Measurements from ENCODE around the gene YAP1. TPM values are rescaled to one million over a fixed set of nuclear protein-coding genes. Genes with fewer than 3 reads are reported as not detected.

Gene YAP1
- total and polyA plus RNA-seq, 5 donors, result 32.0 to 112 (median 103) TPM

DNA sequence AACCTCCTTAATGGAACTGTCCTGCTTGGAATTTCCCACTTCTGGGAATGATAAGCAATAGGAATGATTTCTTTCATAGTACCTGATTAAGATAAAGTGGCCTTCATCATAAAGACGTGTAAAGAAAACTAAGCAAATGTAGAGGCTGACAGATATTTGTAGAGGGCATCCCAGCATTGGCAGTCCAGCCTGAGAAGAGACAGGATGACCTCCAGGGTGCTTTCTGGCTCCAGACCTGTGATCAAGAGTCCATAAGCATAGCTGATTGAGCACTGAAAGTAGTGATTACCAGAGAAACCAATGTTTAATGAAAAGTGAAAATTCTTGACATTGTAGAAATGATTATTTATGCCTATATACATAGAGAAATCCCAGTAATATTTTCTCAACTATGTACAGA is 33.6 kb downstream of the YAP1 start:
- ATAC-seq (peak; percentile 27 to 71), DNase-seq (no peak)
- Histone ChIP-seq H3K9me3 (ENCODE audit: control insufficient read depth, low read length) (no peaks in the 10 kb centered on the region), H3K4me3 (ENCODE audit: low read length) (no peak overlapping the region), H3K4me1 (ENCODE audit: control insufficient read depth, insufficient read depth, low read length) (peaks cover 4% of the 10 kb centered on the region), H3K27me3 (ENCODE audit: control insufficient read depth, insufficient read depth) (no peaks in the 10 kb centered on the region), H3K27ac (ENCODE audit: low read length) (peak overlapping the region; percentile 42)
- intact Hi-C loops (cut with DNase I), result no loop called here
- WGBS, result 30% methylated on average over 1 of the region's 1 CpG

DNA sequence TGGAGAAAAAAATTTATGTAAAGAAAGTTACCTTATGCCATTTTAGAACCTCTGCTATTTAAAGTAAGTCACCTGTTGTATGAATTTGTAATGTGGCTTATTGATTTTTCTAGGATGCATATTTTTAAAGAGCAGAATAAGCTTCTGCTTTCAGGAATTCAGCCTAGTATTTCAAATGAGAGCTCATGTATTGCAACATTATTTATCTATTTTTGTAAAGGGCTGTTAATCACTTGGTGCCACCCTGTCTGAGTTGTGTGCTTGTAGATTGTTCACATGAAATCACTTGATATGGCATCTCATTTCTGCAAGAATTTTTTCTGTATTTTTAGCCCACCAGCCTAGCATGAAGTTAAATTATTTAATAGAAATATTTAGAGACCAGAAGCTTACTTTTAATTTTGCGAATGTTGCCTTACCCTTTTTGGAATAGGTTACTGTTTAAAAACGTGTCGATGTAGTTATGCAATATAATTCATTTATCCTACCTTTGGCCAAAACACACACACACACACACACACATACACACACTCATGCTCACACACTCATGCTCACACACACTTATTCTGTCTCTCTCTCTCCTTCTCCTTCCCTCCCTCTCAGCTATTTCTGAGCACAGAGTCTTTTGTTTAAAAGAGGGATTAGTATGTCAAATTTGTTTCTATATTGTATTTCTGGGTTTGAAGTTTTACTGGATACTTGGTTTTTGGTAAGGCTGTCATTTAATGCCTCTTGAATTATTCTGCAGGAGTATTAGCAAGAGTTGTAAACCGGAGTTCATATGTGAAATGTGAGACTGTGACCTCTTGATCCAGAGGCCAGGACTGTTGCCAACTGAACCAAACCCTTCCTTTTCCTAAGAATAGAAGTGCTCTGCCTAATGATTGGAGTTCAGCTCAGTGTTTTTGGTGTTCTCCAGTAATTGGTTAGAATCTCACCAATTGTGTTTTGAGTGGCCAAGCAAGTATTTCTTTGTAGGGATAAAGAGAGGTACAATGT is 34.4 kb downstream of the YAP1 start:
- H3K27me3 ChIP-seq (ENCODE audit: control insufficient read depth, insufficient read depth), result no peaks in the 10 kb centered on the region
- ATAC-seq (peak; percentile 82 to 92), DNase-seq (peak; percentile 47 to 68 (median 64))
- H3K4me3 ChIP-seq (ENCODE audit: low read length), result peak overlapping the region; percentile 6
- 23% methylated on average over 4 of the region's 4 CpGs for WGBS
- peaks cover 4% of the 10 kb centered on the region for H3K4me1 ChIP-seq (ENCODE audit: control insufficient read depth, insufficient read depth, low read length)
- intact Hi-C loops (cut with DNase I), result no loop called here
- peak overlapping the region; percentile 76 for H3K27ac ChIP-seq (ENCODE audit: low read length)
- no peaks in the 10 kb centered on the region for H3K9me3 ChIP-seq (ENCODE audit: control insufficient read depth, low read length)

DNA sequence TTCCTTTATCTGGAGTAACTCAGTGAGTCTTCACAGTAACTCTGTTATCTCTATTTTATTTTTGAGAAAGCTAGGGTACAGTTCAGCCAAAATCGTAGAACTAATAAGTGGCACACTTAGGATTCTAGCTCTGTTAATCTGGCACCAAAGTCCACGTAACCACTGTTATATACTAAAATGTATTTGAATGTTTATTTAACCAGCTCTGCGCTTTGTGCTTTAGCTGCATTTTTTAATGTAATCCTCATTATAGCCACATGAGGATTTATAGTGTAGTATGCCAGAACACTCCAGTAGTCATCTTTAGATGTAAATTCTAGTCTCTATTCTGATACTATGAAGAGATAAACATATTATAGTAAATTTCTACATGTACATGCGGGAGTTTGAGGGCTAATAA is 36.8 kb downstream of the YAP1 start:
- Histone ChIP-seq H3K9me3 (ENCODE audit: control insufficient read depth, low read length) (no peaks in the 10 kb centered on the region), H3K4me1 (ENCODE audit: control insufficient read depth, insufficient read depth, low read length) (peaks cover 4% of the 10 kb centered on the region), H3K27me3 (ENCODE audit: control insufficient read depth, insufficient read depth) (no peaks in the 10 kb centered on the region), H3K4me3 (ENCODE audit: low read length) (no peak overlapping the region), H3K27ac (ENCODE audit: low read length) (no peak overlapping the region)
- ATAC-seq (no peak), DNase-seq (no peak)
- 61% methylated on average over 4 of the region's 4 CpGs for WGBS
- intact Hi-C loops (cut with DNase I), result no loop called here

DNA sequence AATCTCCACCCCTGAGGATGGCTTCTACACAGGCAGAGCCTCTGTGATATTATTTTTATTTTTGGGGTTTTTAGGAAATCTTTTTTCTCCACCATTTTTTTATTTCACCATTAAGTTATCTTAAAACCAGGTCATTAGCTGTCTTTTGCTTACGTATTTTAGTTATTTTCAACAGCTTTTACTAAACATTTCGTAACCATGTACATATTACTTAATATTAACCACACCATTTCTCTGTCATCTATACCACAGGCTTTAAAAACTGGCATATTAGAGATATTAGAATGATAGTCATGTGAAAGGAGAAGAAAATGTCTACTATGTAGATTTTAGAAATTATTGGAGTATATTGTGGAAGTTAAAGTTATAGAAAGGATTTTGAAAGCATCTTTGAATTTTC is 37.4 kb downstream of the YAP1 start:
- no peak overlapping the region for H3K27ac ChIP-seq (ENCODE audit: low read length)
- no peak for ATAC-seq
- no peak for DNase-seq
- no peaks in the 10 kb centered on the region for H3K9me3 ChIP-seq (ENCODE audit: control insufficient read depth, low read length)
- H3K4me3 ChIP-seq (ENCODE audit: low read length), result no peak overlapping the region
- no peaks in the 10 kb centered on the region for H3K27me3 ChIP-seq (ENCODE audit: control insufficient read depth, insufficient read depth)
- 88% methylated on average over 2 of the region's 2 CpGs for WGBS
- intact Hi-C loops (cut with DNase I), result no loop called here
- H3K4me1 ChIP-seq (ENCODE audit: control insufficient read depth, insufficient read depth, low read length), result peaks cover 5% of the 10 kb centered on the region

DNA sequence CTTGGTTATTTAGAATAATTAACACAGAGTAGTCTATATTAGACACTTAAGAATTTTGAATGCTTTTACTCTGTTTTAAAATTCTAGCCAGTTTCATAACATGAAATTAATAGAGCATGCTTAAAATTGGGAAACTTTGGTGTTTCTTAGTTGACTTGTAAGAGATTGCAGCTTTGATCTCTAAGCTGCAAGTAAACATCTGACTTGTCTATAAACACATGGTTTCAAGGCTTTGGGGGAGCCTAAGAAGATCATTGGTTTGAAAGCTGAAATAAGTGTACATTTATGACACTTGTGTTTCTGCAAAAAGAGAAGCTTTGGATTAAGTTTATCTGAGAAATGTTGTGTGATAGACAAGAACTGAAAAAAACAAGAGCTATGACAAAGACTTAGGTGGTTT is 37.8 kb downstream of the YAP1 start:
- intact Hi-C loops (cut with DNase I), result no loop called here
- no peaks in the 10 kb centered on the region for H3K9me3 ChIP-seq (ENCODE audit: control insufficient read depth, low read length)

DNA sequence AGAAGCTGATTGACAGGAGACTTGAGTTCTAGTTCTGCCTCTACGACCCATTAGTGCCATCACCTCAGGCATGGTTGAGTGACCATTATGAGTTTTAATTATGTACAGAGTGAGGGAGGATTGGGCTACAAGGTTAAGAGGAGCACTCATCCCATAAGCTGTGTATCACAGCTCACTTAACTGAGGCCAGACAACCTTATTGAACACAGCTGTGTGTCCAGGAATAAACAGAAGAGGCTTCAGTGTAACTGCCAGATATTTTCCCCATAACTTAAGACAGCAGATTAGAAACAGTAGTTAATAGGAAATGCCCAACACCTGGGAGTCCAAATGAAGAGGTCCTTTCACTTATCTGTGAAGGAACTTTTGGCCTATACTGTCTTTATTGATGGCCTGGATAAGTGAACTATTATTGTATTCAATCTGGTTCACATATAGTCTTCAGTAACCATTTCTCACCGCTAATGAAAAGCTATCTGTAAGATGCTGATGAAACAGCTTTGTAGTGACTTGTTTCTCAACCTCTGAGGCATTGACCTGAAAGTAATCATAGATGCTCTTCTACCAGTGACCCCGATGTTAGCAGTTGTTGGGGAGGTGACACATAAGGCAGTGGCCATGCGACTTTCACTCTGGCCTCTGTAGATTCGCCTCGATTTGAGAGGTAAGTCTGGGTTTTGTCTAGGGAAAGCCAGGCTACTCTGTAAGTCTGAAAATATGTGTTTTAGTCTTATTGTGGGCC is 41.7 kb downstream of the YAP1 start:
- ATAC-seq, result no peak
- H3K27ac ChIP-seq (ENCODE audit: low read length), result no peak overlapping the region
- peaks cover 3% of the 10 kb centered on the region for H3K4me1 ChIP-seq (ENCODE audit: control insufficient read depth, insufficient read depth, low read length)
- no peak overlapping the region for H3K4me3 ChIP-seq (ENCODE audit: low read length)
- intact Hi-C loops (cut with DNase I), result no loop called here
- WGBS, result 96% methylated on average over 6 of the region's 6 CpGs
- no peak for DNase-seq
- no peaks in the 10 kb centered on the region for H3K9me3 ChIP-seq (ENCODE audit: control insufficient read depth, low read length)
- no peaks in the 10 kb centered on the region for H3K27me3 ChIP-seq (ENCODE audit: control insufficient read depth, insufficient read depth)

More for the DNA sequence above, 37.8 kb downstream of the YAP1 start:
- Histone ChIP-seq H3K27me3 (ENCODE audit: control insufficient read depth, insufficient read depth) (no peaks in the 10 kb centered on the region), H3K4me1 (ENCODE audit: control insufficient read depth, insufficient read depth, low read length) (peaks cover 5% of the 10 kb centered on the region), H3K4me3 (ENCODE audit: low read length) (no peak overlapping the region), H3K27ac (ENCODE audit: low read length) (no peak overlapping the region)
- no peak for DNase-seq
- no peak for ATAC-seq

DNA sequence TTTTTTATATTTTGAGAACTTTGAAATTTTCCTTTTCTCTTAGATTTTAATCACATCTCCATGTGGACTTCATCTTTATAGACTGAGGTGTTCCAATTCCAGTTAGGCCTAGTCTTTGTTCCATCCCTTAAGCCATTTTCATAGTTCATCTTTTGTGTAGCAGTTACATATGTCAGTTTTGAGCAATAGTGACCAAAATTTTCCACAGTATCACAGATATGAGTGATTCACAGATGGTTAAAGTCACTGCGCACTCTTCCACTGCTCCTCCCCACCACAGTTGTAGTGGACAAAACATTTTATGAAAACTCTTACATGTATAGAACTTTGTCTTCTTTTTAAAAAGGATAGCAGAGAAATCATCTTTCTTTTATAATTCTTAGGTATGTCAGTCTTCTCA is 42.8 kb downstream of the YAP1 start:
- DNase-seq (no peak), ATAC-seq (no peak)
- WGBS, result 97% methylated on average over 1 of the region's 1 CpG
- Histone ChIP-seq H3K27ac (ENCODE audit: low read length) (no peak overlapping the region), H3K27me3 (ENCODE audit: control insufficient read depth, insufficient read depth) (no peaks in the 10 kb centered on the region), H3K4me1 (ENCODE audit: control insufficient read depth, insufficient read depth, low read length) (peaks cover 3% of the 10 kb centered on the region), H3K4me3 (ENCODE audit: low read length) (no peak overlapping the region), H3K9me3 (ENCODE audit: control insufficient read depth, low read length) (no peaks in the 10 kb centered on the region)
- intact Hi-C loops (cut with DNase I), result no loop called here

DNA sequence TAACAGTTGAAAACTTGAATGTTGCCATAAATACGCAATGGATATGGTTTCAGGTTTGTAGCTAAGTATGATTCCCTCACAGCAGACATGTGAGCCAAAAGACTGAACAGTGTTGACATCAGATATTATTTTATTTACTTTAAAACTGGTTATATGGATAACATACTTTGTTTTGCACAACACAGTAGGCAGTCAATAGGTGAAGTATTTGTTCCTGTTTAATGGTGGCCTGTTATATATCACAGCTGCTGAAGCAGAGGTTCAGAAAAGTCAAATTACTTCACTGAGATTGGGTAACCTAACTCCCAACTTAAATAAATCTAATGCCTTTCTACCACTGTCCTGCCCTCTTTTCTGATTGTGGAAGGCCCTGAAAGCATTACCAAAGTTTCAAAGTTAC is 44.6 kb downstream of the YAP1 start:
- 97% methylated on average over 1 of the region's 1 CpG for WGBS
- DNase-seq (no peak), ATAC-seq (no peak)
- Histone ChIP-seq H3K4me1 (ENCODE audit: control insufficient read depth, insufficient read depth, low read length) (peaks cover 5% of the 10 kb centered on the region), H3K9me3 (ENCODE audit: control insufficient read depth, low read length) (no peaks in the 10 kb centered on the region), H3K27me3 (ENCODE audit: control insufficient read depth, insufficient read depth) (no peaks in the 10 kb centered on the region), H3K4me3 (ENCODE audit: low read length) (no peak overlapping the region), H3K27ac (ENCODE audit: low read length) (no peak overlapping the region)
- intact Hi-C loops (cut with DNase I), result no loop called here

DNA sequence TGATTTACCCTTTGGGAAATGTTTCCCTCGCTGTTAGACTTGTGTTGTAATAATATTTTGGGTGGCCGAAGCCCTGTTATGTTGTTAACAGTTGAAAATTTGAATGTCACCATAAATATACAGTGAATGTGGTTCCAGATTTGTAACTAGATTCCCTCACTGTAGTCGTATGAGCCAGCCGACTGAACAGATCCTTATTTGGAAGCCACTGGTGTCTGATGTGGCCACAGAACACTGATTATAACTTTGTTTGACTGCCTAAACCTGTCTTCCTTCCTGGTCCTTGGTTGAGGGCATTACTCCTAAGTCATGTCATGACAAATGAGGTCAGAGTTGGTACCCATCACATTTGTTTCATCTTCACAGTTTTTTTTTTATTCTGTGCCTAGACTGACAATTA is 45.4 kb downstream of the YAP1 start:
- no peaks in the 10 kb centered on the region for H3K9me3 ChIP-seq (ENCODE audit: control insufficient read depth, low read length)
- intact Hi-C loops (cut with DNase I), result no loop called here
- H3K27me3 ChIP-seq (ENCODE audit: control insufficient read depth, insufficient read depth), result no peaks in the 10 kb centered on the region
- ATAC-seq (peak in 1 of 2 donors; percentile 33), DNase-seq (no peak)
- H3K4me3 ChIP-seq (ENCODE audit: low read length), result no peak overlapping the region
- peaks cover 5% of the 10 kb centered on the region for H3K4me1 ChIP-seq (ENCODE audit: control insufficient read depth, insufficient read depth, low read length)
- 45% methylated on average over 4 of the region's 4 CpGs for WGBS
- H3K27ac ChIP-seq (ENCODE audit: low read length), result no peak overlapping the region

DNA sequence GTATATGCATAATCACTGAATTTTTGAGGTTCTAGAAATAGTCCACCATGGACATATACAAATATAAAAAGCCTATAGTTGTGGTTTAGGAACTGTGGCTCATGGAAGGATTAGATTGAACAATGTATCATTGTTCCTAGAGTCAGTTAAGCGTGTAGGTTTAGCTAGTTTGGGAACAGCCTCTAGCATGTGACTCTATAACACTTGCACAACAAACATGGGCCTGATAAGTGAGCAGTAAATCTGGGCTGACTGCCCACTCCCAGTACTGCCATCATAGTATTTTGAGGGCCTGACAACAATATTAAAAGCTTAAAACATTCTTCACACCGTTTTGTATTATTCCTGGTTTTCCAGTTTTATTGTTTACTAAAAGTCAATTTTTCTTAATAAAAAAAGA is 47.0 kb downstream of the YAP1 start:
- no peak overlapping the region for H3K4me3 ChIP-seq (ENCODE audit: low read length)
- ATAC-seq, result peak; percentile 96
- intact Hi-C loops (cut with DNase I), result no loop called here
- DNase-seq, result peak; percentile 75 to 87 (median 77)
- WGBS, result 13% methylated on average over 2 of the region's 2 CpGs
- no peaks in the 10 kb centered on the region for H3K9me3 ChIP-seq (ENCODE audit: control insufficient read depth, low read length)
- H3K27me3 ChIP-seq (ENCODE audit: control insufficient read depth, insufficient read depth), result no peaks in the 10 kb centered on the region
- H3K4me1 ChIP-seq (ENCODE audit: control insufficient read depth, insufficient read depth, low read length), result peaks cover 5% of the 10 kb centered on the region
- H3K27ac ChIP-seq (ENCODE audit: low read length), result no peak overlapping the region

DNA sequence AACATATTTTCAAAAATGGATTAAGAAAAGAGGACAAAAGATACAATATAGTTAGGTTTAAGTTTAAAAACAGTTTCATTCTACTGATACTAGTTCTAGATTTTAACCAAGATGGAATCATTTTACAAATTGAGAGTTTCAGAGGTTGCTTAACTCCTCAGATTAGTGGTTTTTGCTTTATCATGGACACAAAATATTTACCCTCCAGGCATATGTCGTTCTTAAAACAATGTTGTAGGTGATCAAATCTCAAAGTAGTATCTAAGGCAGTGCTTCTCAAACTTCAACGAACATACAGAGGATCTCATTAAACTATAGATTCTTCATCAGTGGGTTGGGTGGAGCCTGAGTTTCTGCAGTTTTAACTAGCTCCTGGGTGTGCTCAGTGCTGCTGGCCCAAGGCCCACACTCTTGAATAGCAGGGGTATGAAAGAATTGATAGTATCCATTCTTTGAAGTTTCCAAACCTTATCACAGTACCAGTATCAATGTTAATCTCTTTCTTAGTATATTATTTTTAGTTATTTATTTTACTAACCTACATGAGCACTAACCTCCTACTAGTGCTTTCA is 48.0 kb downstream of the YAP1 start:
- peaks cover 6% of the 10 kb centered on the region for H3K4me1 ChIP-seq (ENCODE audit: control insufficient read depth, insufficient read depth, low read length)
- no peaks in the 10 kb centered on the region for H3K9me3 ChIP-seq (ENCODE audit: control insufficient read depth, low read length)
- H3K27ac ChIP-seq (ENCODE audit: low read length), result peak overlapping the region; percentile 45
- no peak for DNase-seq
- H3K27me3 ChIP-seq (ENCODE audit: control insufficient read depth, insufficient read depth), result no peaks in the 10 kb centered on the region
- ATAC-seq, result no peak
- 46% methylated on average over 2 of the region's 2 CpGs for WGBS
- H3K4me3 ChIP-seq (ENCODE audit: low read length), result no peak overlapping the region
- intact Hi-C loops (cut with DNase I), result no loop called here
